Ishikawa (cell line): ENCODE data around the gene GLCCI1.

Experiments
- CREB1 ChIP-seq: IDR thresholded peaks from 2 replicates; pipeline ENCODE4 v1.6.1; 2012; ENCODE audit warnings: low read depth
- YY1 ChIP-seq: IDR thresholded peaks from 2 replicates; pipeline ENCODE4 v1.6.1; 2012; ENCODE audit warnings: low read depth
- TF ChIP-seq, protein P1 (sequence below): IDR thresholded peaks from 2 replicates; pipeline ENCODE4 v1.6.1; 2012

DNA sequence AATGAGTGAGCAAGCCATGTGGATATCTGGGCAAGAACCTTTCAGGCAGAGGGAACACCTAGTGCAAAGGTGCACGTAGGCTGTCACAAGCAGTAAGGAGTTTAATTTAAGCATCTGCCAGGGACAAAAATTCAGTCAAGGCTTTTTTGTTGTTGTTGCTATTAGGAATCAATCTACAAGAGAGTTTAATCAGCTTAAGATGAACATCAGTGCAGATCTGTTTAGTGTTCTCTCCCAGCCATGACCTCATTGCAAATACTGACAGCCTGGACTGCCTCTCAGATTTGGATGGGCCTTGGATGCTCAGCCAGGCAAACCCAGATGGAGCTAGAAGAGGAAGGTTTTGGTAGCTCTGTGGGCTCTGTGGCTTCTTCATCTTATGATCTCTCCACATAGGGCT is 3.3 kb upstream of the GLCCI1 start:
- TF ChIP-seq CREB1, result no peak
- no peak for TF ChIP-seq YY1
- TF ChIP-seq, protein P1, sequence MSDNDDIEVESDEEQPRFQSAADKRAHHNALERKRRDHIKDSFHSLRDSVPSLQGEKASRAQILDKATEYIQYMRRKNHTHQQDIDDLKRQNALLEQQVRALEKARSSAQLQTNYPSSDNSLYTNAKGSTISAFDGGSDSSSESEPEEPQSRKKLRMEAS, result no peak
